HUES48 (cell line): Measurements from ENCODE around the gene NPAS3.

Experiments
- H3K27ac ChIP-seq: one replicate; pipeline ENCODE4 v1.7.0; 2013; ENCODE audit warnings: low read depth, low read length, inconsistent platforms
- H3K27me3 ChIP-seq: 2 replicates; pipeline ENCODE4 v1.6.1; 2013; ENCODE audit warnings: mild to moderate bottlenecking, low read length; ENCODE audit not compliant: control insufficient read depth, insufficient read depth
- H3K36me3 ChIP-seq: 2 replicates; pipeline ENCODE4 v1.6.1; 2013; ENCODE audit warnings: low read length; ENCODE audit not compliant: control insufficient read depth, insufficient read depth
- H3K4me1 ChIP-seq: 2 replicates; pipeline ENCODE4 v1.6.1; 2013; ENCODE audit warnings: mild to moderate bottlenecking, low read length; ENCODE audit not compliant: control insufficient read depth, insufficient read depth
- H3K4me3 ChIP-seq: 2 replicates; pipeline ENCODE4 v1.5.1; 2013; ENCODE audit warnings: mild to moderate bottlenecking, low read depth, low read length
- H3K9ac ChIP-seq: 2 replicates; pipeline ENCODE4 v1.6.1; 2013; ENCODE audit warnings: mild to moderate bottlenecking, low read depth, low read length, moderate library complexity
- H3K9me3 ChIP-seq: 2 replicates; pipeline ENCODE4 v1.6.1; 2013; ENCODE audit warnings: low read length; ENCODE audit not compliant: control insufficient read depth, insufficient read depth

NPAS3 gene

DNA sequence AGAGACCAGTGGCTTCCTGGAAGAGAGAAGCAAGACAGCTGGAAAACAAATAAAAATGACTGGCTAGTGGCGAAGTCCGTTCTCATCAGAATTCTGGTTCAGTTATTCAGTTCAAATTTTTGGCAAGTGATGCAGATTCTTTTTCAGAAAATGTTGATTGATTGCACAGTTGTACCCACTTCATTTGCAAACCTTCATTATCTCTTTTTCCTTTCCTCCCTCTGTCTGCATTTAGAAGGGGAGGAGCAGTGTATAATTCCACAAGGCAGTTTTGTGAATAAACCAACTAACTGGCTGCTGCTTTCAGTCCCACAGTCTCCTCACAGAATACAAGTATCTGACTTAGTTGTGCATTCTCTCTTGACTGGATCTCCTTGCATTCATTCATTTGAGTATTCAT, 417.5 kb downstream of the NPAS3 start:
- H3K9me3 ChIP-seq, result no peaks in the 10 kb centered on the region
- no peak overlapping the region for H3K9ac ChIP-seq
- no peaks in the 10 kb centered on the region for H3K27me3 ChIP-seq
- no peak overlapping the region for H3K4me3 ChIP-seq
- H3K36me3 ChIP-seq, result no peaks in the 10 kb centered on the region
- H3K27ac ChIP-seq, result no peak overlapping the region
- H3K4me1 ChIP-seq, result peaks cover 5% of the 10 kb centered on the region; the same call in 1 of the 2 replicates

- H3K27me3 ChIP-seq, result no peaks in the 10 kb centered on the region
- H3K9ac ChIP-seq, result no peak overlapping the region
- no peaks in the 10 kb centered on the region for H3K9me3 ChIP-seq
- H3K27ac ChIP-seq, result no peak overlapping the region
- H3K4me3 ChIP-seq, result no peak overlapping the region
- peaks cover 7% of the 10 kb centered on the region for H3K4me1 ChIP-seq
- H3K36me3 ChIP-seq, result no peaks in the 10 kb centered on the region
These were observed 418.7 kb downstream of the NPAS3 start for GRCh38 chr14:33357225-33358010.

DNA sequence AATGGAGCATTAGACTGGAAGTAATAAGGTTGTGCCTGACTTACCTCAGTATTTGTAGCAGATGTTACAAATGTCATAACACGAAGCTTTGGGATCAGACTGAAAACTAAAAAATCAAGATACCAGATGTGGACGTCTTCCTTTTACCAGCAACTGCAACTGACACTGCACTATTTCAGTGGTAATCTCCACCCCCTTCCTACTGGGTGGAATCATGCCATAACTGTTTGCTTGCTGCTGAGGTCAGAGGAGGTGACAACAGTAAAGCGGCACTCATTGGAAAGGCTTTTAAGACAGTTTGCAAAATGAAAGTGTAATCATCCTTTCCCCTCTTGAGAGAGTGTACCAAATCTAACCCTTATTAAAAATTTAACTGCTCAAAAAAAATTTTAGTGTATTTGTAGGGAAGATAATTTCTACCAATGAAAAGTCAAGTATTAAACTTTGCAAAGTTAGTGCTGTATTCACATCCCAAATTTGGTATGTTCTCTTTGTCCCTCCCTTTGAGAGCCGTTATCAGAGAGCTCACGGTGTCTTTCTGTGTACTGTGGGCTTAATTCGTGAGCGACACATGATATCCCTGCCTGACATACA, 420.7 kb downstream of the NPAS3 start:
- H3K4me1 ChIP-seq, result peaks cover 24% of the 10 kb centered on the region
- H3K9ac ChIP-seq, result no peak overlapping the region
- H3K27ac ChIP-seq, result no peak overlapping the region
- no peaks in the 10 kb centered on the region for H3K36me3 ChIP-seq
- H3K27me3 ChIP-seq, result no peaks in the 10 kb centered on the region
- H3K9me3 ChIP-seq, result no peaks in the 10 kb centered on the region
- H3K4me3 ChIP-seq, result no peak overlapping the region

DNA sequence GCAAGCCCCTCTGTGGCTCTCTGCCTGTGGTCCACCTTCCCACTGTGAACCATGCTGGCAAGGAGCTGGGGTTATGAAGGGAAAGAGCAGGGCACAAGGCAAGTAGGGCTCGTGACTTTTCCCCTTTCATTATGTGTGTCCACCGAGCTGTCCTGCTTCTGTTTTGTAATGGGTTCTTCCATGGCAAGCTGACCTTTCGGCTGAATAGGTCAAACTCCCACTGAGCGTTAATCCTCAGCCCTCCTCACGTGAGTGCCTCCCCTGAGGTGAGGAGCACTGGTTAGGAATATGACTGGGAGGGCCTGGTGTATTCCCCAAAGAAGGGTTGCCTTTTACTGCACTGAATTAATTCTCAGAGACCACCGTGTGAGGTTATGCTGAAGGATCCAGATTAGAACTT, 424.3 kb downstream of the NPAS3 start:
- no peaks in the 10 kb centered on the region for H3K9me3 ChIP-seq
- H3K4me1 ChIP-seq, result peaks cover 25% of the 10 kb centered on the region
- H3K4me3 ChIP-seq, result no peak overlapping the region
- H3K9ac ChIP-seq, result no peak overlapping the region
- no peaks in the 10 kb centered on the region for H3K36me3 ChIP-seq
- H3K27me3 ChIP-seq, result no peaks in the 10 kb centered on the region
- H3K27ac ChIP-seq, result peak overlapping the region; percentile 47

DNA sequence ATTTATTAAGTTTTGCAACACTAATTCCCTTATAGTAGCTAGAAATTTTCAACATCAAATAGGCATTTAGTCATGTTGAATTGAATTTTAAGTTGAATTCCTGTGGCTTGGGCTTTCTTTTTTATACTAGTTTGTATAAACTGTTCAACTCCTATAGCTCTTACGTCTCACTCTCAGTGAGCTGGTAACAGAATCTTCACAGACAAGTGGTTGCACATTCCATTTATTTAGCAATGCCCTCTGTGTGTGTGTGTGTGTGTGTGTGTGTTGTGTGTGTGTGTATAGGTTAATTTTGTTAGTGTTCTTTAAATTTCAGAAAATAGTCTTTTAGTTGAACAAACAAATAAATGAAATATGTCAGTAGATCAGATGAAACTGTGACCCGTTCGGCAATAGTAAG, 425.0 kb downstream of the NPAS3 start:
- Histone ChIP-seq H3K4me3 (no peak overlapping the region), H3K9ac (no peak overlapping the region), H3K27ac (no peak overlapping the region), H3K36me3 (no peaks in the 10 kb centered on the region), H3K4me1 (peaks cover 25% of the 10 kb centered on the region), H3K9me3 (no peaks in the 10 kb centered on the region), H3K27me3 (no peaks in the 10 kb centered on the region)

DNA sequence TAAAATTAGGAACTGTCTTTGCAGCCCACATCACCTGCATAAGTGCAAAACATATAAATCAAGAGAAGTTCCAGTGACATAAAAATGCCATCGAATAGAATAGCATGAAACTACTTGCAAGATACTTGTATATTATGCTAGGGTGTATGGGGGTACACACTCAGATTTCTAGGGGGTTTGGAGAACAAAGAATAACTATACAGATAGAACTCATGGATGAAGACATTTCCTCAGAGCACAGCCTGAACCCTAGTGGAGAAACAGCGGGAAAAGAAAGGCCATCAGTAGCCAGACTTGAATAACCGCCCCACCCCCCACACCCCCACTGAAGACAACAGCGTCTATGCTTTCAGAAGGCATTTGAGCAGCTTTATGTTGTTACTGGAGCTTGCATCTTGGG, 425.8 kb downstream of the NPAS3 start:
- peaks cover 25% of the 10 kb centered on the region for H3K4me1 ChIP-seq
- H3K27me3 ChIP-seq, result no peaks in the 10 kb centered on the region
- H3K4me3 ChIP-seq, result no peak overlapping the region
- H3K27ac ChIP-seq, result no peak overlapping the region
- no peaks in the 10 kb centered on the region for H3K9me3 ChIP-seq
- no peak overlapping the region for H3K9ac ChIP-seq
- H3K36me3 ChIP-seq, result no peaks in the 10 kb centered on the region

DNA sequence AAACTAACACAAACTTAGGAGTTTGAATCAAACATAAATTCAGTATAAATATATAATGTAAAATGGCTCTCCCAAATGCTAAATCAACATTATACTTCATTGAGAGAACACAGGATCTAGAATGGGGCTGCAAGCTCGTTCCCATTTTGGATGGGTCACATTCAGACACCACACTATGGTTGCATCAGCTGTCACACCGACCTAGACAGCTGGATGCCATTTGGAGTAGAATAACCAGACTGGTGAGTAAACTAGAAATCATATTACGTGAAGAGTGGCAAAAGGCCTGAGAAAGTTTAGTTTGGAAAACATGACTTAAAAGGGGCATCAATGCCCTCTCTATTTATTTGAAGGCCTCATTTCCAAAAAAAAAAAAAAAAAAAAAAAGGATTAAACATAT, 430.4 kb downstream of the NPAS3 start:
- Histone ChIP-seq H3K9ac (no peak overlapping the region), H3K36me3 (no peaks in the 10 kb centered on the region), H3K27ac (no peak overlapping the region), H3K4me3 (no peak overlapping the region), H3K27me3 (no peaks in the 10 kb centered on the region), H3K4me1 (peaks cover 9% of the 10 kb centered on the region), H3K9me3 (no peaks in the 10 kb centered on the region)

- Histone ChIP-seq H3K9me3 (no peaks in the 10 kb centered on the region), H3K36me3 (no peaks in the 10 kb centered on the region), H3K4me3 (no peak overlapping the region), H3K27ac (no peak overlapping the region), H3K9ac (no peak overlapping the region), H3K27me3 (no peaks in the 10 kb centered on the region), H3K4me1 (no peaks in the 10 kb centered on the region)
These were observed 431.3 kb downstream of the NPAS3 start for GRCh38 chr14:33369972-33370371.

DNA sequence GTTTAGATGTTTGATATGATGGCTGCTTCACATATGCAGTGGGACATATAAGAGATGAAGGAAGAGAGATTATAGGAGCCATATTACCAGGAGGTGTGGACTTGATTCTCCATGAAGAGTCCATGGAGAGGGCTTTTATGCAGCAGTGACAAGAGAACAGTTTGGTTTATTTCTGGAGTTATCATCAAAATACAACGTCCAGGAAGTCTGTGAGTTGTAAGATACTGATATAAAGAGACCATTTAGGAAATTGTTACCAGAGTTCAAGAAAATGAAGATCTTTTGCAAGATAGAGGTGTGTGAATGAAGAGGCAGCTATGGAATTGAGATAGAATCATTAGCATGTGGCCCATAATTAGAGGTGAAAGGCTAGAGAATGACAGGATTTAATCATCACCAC, 431.7 kb downstream of the NPAS3 start:
- no peaks in the 10 kb centered on the region for H3K9me3 ChIP-seq
- H3K4me1 ChIP-seq, result no peaks in the 10 kb centered on the region
- H3K4me3 ChIP-seq, result no peak overlapping the region
- H3K36me3 ChIP-seq, result no peaks in the 10 kb centered on the region
- no peak overlapping the region for H3K9ac ChIP-seq
- H3K27ac ChIP-seq, result no peak overlapping the region
- H3K27me3 ChIP-seq, result no peaks in the 10 kb centered on the region

GRCh38 chr14:33375196-33375595, 436.5 kb downstream of the NPAS3 start:
- no peak overlapping the region for H3K9ac ChIP-seq
- H3K4me1 ChIP-seq, result no peaks in the 10 kb centered on the region
- H3K9me3 ChIP-seq, result no peaks in the 10 kb centered on the region

DNA sequence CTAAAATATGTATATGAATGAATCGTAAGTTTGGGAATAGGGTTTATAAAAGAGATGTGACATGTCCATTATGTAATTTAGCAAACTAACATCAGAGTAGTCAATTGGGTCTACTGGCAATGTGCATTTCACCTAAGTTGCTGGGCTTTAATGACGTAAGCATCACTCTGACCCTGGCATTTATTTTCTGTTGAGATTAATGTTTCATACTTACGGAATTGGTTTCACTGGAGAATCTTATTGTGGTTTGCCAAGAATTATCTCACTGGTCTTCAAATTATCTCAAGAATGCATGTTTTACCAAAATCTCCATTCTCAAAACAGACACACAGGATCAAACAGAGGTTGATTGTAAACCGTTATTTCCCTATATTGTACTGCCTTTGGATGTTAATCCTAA, 437.1 kb downstream of the NPAS3 start:
- Histone ChIP-seq H3K36me3 (no peaks in the 10 kb centered on the region), H3K9me3 (no peaks in the 10 kb centered on the region), H3K4me3 (no peak overlapping the region), H3K4me1 (no peaks in the 10 kb centered on the region), H3K27ac (no peak overlapping the region), H3K9ac (no peak overlapping the region), H3K27me3 (no peaks in the 10 kb centered on the region)

More at GRCh38 chr14:33375196-33375595, 436.5 kb downstream of the NPAS3 start:
- H3K27ac ChIP-seq, result no peak overlapping the region
- H3K36me3 ChIP-seq, result no peaks in the 10 kb centered on the region
- no peak overlapping the region for H3K4me3 ChIP-seq
- no peaks in the 10 kb centered on the region for H3K27me3 ChIP-seq
